Esophagus muscularis mucosa (tissue), 4 donors: ENCODE results near the gene SLPI. TPM values are rescaled to one million over a fixed set of nuclear protein-coding genes. Genes with fewer than 3 reads are reported as not detected.

Experiments
- DNase-seq: peaks from one replicate; pipeline ENCODE4 v3.0.0-alpha.2; 2017; ENCODE audit errors: extremely low spot score
- H3K27ac ChIP-seq, 4 donors: fragments of 200-600 bp; sonication (generic); replicated peaks in 1 of 4; 1 replicate in 3 of 4; 2 replicates in 1 of 4; pipeline ENCODE4 v1.5.1; 2016 to 2019; ENCODE audit warnings: mild to moderate bottlenecking in 1 of 4
- H3K27me3 ChIP-seq, 4 donors: fragments of 200-600 bp; sonication (generic); one replicate each; pipeline versions ENCODE4 v1.5.1 to v1.6.0; 2016 to 2019
- H3K36me3 ChIP-seq, 4 donors: fragments of 200-600 bp; sonication (generic); one replicate each; pipeline ENCODE4 v1.5.1; 2016 to 2019
- H3K4me1 ChIP-seq, 4 donors: fragments of 200-600 bp; sonication (generic); one replicate each; pipeline ENCODE4 v1.5.1; 2016 to 2019
- H3K4me3 ChIP-seq, 4 donors: fragments of 200-600 bp; sonication (generic); 1 replicate in 2 of 4; 2 replicates in 2 of 4; pipeline ENCODE4 v1.5.1; 2016 to 2019; ENCODE audit warnings: mild to moderate bottlenecking in 4 of 4, moderate library complexity in 1 of 4
- H3K9me3 ChIP-seq, 4 donors: fragments of 200-600 bp; sonication (generic); 1 replicate in 3 of 4; 2 replicates in 1 of 4; pipeline ENCODE4 v1.5.1; 2016 to 2019
- EP300 ChIP-seq: sonication (generic); formaldehyde crosslinking; IDR thresholded peaks from one replicate; pipeline ENCODE4 v1.6.1; 2017; ENCODE audit warnings: antibody characterized with exemption
- POLR2A ChIP-seq: fragments of 450-650 bp; IDR thresholded peaks from one replicate; pipeline ENCODE4 v1.6.1; 2017; ENCODE audit warnings: antibody characterized with exemption, moderate library complexity, mild to moderate bottlenecking, low read depth
- POLR2AphosphoS5 ChIP-seq, 2 donors: sonication (generic); formaldehyde crosslinking; IDR thresholded peaks; one replicate each; pipeline ENCODE4 v1.6.1; 2017; ENCODE audit warnings: antibody characterized with exemption in 2 of 2
- WGBS: methylation state at CpG from one replicate; pipeline ENCODE4 v1.1.5; 2018; 5-methylcytosine and 5-hydroxymethylcytosine counted together
- intact Hi-C: fragments of 100-400 bp; cut with DNase I; formaldehyde crosslinking; loops from one replicate; pipeline ENCODE4 v1.15.1; 2023
- total RNA-seq, 4 donors: library from RNA; depleted of rRNA; stranded (reverse); fragments of >200 nt; gene quantifications; one replicate each; pipeline versions ENCODE4 v1.1.0 to v1.2.1, GENCODE V29; 2016
- TF ChIP-seq, protein P1 (sequence below), 3 experiments: fragments of 200-600 bp in 2 of 3; fragments of 450-650 bp in 1 of 3; sonication (generic) in 2 of 3; IDR thresholded peaks; one replicate each; pipeline ENCODE4 v1.5.1; 2017 to 2019; ENCODE audit warnings: antibody characterized with exemption in 3 of 3, mild to moderate bottlenecking in 2 of 3, moderate library complexity in 1 of 3

The SLPI gene
- total RNA-seq, 4 donors from 2014 or later, result 27.8 to 109 (median 66.4) TPM

DNA sequence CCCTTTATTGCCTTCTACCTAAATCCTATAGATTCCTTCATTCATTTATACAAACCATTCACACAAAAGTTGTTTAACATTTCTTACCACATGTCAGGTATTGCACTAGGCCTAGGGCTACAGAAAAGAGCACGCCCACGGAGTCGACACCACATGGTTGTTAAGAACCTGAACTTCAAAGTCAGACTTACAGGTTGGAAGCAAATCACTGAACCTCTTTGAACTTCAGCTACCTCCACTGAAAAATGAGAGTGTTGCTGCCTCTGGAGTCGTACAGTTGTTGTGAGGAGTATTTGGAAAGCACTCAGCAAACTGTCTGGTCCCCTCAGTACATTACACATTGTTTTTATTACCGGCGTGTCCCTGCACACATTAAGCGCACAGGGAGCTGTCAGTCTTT lies 3.3 kb upstream of the SLPI start:
- WGBS, result 72% methylated on average over 7 of the region's 7 CpGs
- Histone ChIP-seq H3K9me3 (no peaks in the 10 kb centered on the region), H3K27ac (no peak overlapping the region), H3K36me3 (no peaks in the 10 kb centered on the region), H3K27me3 (peaks cover 0 to 24% (median 0%) of the 10 kb centered on the region in 4 donors), H3K4me1 (peaks cover 0 to 17% (median 9%) of the 10 kb centered on the region in 4 donors), H3K4me3 (no peak overlapping the region)
- DNase-seq, result peak; percentile 84
- TF ChIP-seq POLR2A, result no peak
- no peak for TF ChIP-seq POLR2AphosphoS5 (IDR thresholded peaks at IDR 0.05)
- no peak for TF ChIP-seq EP300
- TF ChIP-seq, protein P1, sequence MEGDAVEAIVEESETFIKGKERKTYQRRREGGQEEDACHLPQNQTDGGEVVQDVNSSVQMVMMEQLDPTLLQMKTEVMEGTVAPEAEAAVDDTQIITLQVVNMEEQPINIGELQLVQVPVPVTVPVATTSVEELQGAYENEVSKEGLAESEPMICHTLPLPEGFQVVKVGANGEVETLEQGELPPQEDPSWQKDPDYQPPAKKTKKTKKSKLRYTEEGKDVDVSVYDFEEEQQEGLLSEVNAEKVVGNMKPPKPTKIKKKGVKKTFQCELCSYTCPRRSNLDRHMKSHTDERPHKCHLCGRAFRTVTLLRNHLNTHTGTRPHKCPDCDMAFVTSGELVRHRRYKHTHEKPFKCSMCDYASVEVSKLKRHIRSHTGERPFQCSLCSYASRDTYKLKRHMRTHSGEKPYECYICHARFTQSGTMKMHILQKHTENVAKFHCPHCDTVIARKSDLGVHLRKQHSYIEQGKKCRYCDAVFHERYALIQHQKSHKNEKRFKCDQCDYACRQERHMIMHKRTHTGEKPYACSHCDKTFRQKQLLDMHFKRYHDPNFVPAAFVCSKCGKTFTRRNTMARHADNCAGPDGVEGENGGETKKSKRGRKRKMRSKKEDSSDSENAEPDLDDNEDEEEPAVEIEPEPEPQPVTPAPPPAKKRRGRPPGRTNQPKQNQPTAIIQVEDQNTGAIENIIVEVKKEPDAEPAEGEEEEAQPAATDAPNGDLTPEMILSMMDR (IDR thresholded peaks at IDR 0.05), result no peak
- intact Hi-C loops, result no loop called here

DNA sequence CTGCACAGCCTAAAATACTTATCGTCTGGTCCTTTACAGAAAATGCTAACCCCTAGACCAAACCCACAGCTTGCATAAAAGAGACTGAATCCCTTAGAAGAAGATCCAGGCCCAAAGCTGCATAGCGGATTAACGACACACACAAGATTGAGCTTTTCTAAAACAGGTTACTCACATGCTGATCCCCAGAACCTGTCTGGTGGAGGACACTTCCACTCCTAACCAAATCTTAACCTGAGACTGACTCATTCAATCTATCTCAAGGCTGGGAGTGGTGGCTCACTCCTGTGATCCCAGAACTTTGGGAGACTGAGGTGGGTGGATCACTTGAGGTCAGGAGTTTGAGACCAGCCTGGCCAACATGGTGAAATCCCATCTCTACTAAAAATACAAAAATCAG lies 2.8 kb upstream of the SLPI start:
- no peak overlapping the region for H3K4me3 ChIP-seq
- H3K9me3 ChIP-seq, result no peaks in the 10 kb centered on the region
- intact Hi-C loops, result no loop called here
- no peak overlapping the region for H3K27ac ChIP-seq
- no peak for TF ChIP-seq EP300
- TF ChIP-seq POLR2A, result no peak
- TF ChIP-seq, protein P1 (IDR thresholded peaks at IDR 0.05), result no peak
- DNase-seq, result no peak
- H3K4me1 ChIP-seq, result peaks cover 0 to 17% (median 9%) of the 10 kb centered on the region in 4 donors
- WGBS, result 89% methylated on average over 3 of the region's 3 CpGs
- H3K27me3 ChIP-seq, result peaks cover 0 to 25% (median 0%) of the 10 kb centered on the region in 4 donors
- no peaks in the 10 kb centered on the region for H3K36me3 ChIP-seq

DNA sequence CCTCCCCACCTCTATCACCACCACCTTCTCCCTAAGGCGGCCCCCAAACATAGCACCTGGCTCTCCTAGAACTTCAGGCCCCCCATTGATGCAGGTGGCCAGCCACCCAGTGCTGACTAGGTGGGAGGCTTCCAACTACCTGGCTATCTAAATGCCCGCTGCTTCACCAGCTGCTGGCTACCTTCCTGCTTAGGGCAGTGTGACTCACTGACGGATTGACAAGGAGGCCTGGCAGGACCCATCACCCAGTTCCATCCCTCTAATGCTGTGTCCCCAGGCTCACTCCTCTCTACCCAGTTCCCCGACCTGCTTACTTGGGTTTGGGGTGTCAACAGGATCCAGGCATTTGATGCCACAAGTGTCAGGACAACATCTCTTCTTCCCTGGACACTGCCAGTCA lies 1.1 kb downstream of the SLPI start:
- Histone ChIP-seq H3K4me3 (peak overlapping the region in 2 of 4 donors; percentile 19 to 45), H3K27me3 (peaks cover 0 to 10% (median 0%) of the 10 kb centered on the region in 4 donors), H3K36me3 (no peaks in the 10 kb centered on the region), H3K27ac (no peak overlapping the region), H3K9me3 (no peaks in the 10 kb centered on the region), H3K4me1 (peaks cover 0 to 17% (median 9%) of the 10 kb centered on the region in 4 donors)
- no peak for TF ChIP-seq EP300
- DNase-seq, result no peak
- 80% methylated on average over 3 of the region's 4 CpGs for WGBS
- intact Hi-C loops, result no loop called here

DNA sequence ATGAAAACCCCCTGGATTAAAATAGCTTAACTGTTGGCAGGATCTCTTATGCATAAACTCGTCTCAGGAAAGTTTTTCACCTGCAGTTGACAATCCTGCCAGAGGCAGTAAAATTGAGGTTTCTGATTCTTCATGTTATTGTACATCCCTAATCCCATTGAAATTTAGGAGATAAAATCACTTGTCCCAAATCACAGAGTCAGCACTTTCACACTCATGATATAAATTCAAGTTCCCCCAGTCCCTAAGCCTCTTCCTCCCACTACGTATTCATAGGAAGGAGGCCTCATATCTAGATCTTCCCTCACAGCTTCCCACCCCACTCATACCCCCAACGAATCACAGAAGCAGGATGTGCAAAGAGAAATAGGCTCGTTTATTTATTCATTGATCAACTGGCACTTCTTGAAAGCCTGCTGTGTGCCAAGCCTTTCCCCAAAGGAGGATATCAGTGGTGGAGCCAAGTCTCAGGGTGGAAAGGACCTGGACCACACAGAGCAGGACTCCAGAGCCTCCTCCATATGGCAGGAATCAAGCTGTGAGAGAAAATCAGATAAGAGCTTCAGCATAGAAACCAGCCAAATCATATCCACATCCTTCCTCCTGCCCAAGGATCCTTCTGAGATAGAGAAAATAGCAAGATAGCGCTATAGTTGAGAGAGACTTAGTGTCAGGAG lies 2.3 kb downstream of the SLPI start:
- DNase-seq, result peak; percentile 82
- TF ChIP-seq POLR2AphosphoS5 (IDR thresholded peaks at IDR 0.05) (no peak), EP300 (no peak), POLR2A (no peak)
- TF ChIP-seq, protein P1 (IDR thresholded peaks at IDR 0.05), result no peak
- 37% methylated on average over 5 of the region's 5 CpGs for WGBS
- H3K9me3 ChIP-seq, result no peaks in the 10 kb centered on the region
- peaks cover 0 to 10% (median 2%) of the 10 kb centered on the region in 4 donors for H3K27me3 ChIP-seq
- no peaks in the 10 kb centered on the region for H3K36me3 ChIP-seq
- H3K27ac ChIP-seq, result no peak overlapping the region
- intact Hi-C loops, result no loop called here
- H3K4me3 ChIP-seq, result peak overlapping the region in 1 of 4 donors; percentile 45
- peaks cover 0 to 17% (median 9%) of the 10 kb centered on the region in 4 donors for H3K4me1 ChIP-seq

DNA sequence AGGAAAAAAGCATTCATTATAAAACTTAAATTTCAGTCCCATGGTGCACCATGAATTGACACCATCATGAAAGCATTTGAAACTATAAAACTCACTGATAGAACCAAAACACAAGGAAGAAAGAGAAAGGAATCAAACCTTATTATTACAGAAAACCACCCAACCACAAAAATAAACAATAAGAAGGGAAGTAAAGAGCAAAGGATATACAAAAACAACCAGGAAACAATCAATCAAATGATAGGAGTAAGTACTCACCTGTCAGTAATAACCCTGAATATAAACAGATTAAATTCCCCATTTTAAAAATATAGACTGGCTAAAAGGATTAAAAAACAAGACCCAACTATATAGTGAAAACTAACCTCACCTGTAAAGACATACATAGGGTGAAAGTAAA lies 5.8 kb downstream of the SLPI start:
- Histone ChIP-seq H3K4me1 (peaks cover 0 to under 1% (median 0%) of the 10 kb centered on the region in 4 donors), H3K9me3 (no peaks in the 10 kb centered on the region), H3K4me3 (no peak overlapping the region), H3K27ac (no peak overlapping the region), H3K36me3 (no peaks in the 10 kb centered on the region), H3K27me3 (peaks cover 0 to 29% (median 2%) of the 10 kb centered on the region in 4 donors)
- DNase-seq, result no peak
- TF ChIP-seq POLR2AphosphoS5 (IDR thresholded peaks at IDR 0.05) (no peak), POLR2A (no peak), EP300 (no peak)
- TF ChIP-seq, protein P1 (IDR thresholded peaks at IDR 0.05), result no peak
- intact Hi-C loops, result no loop called here
